Thyroid gland (tissue), 4 donors: ENCODE results near the gene PBX2. TPM values are rescaled to one million over a fixed set of nuclear protein-coding genes. Genes with fewer than 3 reads are reported as not detected.

ENCODE experiments used
- DNase-seq, 2 donors: peaks; one replicate each; pipeline ENCODE4 v3.0.0-alpha.2; 2019
- H3K27ac ChIP-seq, 3 donors: fragments of 200-600 bp; sonication (generic); 1 replicate in 2 of 3; 2 replicates in 1 of 3; pipeline ENCODE4 v1.5.1; 2016 to 2019; ENCODE audit warnings: mild to moderate bottlenecking in 1 of 3, moderate library complexity in 1 of 3
- H3K27me3 ChIP-seq: fragments of 200-600 bp; sonication (generic); one replicate; pipeline ENCODE4 v1.5.1; 2019
- H3K36me3 ChIP-seq, 2 donors: fragments of 200-600 bp; sonication (generic); one replicate each; pipeline ENCODE4 v1.5.1; 2016 to 2019
- H3K4me1 ChIP-seq, 2 donors: fragments of 200-600 bp; sonication (generic); one replicate each; pipeline ENCODE4 v1.5.1; 2017 to 2019
- H3K4me3 ChIP-seq, 3 donors: fragments of 200-600 bp; sonication (generic); replicated peaks in 1 of 3; 1 replicate in 2 of 3; 2 replicates in 1 of 3; pipeline ENCODE4 v1.5.1; 2016; ENCODE audit warnings: mild to moderate bottlenecking in 1 of 3
- H3K9me3 ChIP-seq: fragments of 200-600 bp; sonication (generic); one replicate; pipeline ENCODE4 v1.5.1; 2017
- CTCF ChIP-seq, 6 experiments: fragments of 200-600 bp in 3 of 6; fragments of 450-650 bp in 3 of 6; sonication (generic) in 3 of 6; IDR thresholded peaks; one replicate each; pipeline ENCODE4 v1.5.1; 2016 to 2019; ENCODE audit warnings: antibody characterized with exemption in 6 of 6, mild to moderate bottlenecking in 2 of 6, inconsistent platforms in 1 of 6, moderate library complexity in 1 of 6
- POLR2A ChIP-seq, 2 donors: fragments of 450-650 bp; IDR thresholded peaks; one replicate each; pipeline ENCODE4 v1.6.1; 2017; ENCODE audit warnings: antibody characterized with exemption in 2 of 2, mild to moderate bottlenecking in 2 of 2, moderate library complexity in 1 of 2
- WGBS, 2 donors: methylation state at CpG; one replicate each; pipeline ENCODE4 v1.1.5; 2017; 5-methylcytosine and 5-hydroxymethylcytosine counted together
- intact Hi-C: fragments of 100-400 bp; cut with DNase I; formaldehyde crosslinking; loops from one replicate; pipeline ENCODE4 v1.15.1; 2023
- total RNA-seq, 4 donors: library from RNA; depleted of rRNA; stranded (reverse); fragments of >200 nt; gene quantifications; one replicate each; pipeline ENCODE4 v1.2.3, GENCODE V29; 2016

PBX2 gene
- total RNA-seq, 4 donors from 2014 or later = 66.0 to 93.4 (median 74.2) TPM

- H3K9me3 ChIP-seq = no peaks in the 10 kb centered on the region
- H3K4me3 ChIP-seq = no peak overlapping the region
- no peak overlapping the region for H3K27ac ChIP-seq
- H3K36me3 ChIP-seq = no peaks in the 10 kb centered on the region
- H3K4me1 ChIP-seq = no peaks in the 10 kb centered on the region
- 87 to 93% methylated on average over 9 to 11 of the region's 11 CpGs for WGBS, 2 donors
- no peaks in the 10 kb centered on the region for H3K27me3 ChIP-seq
- no peak for DNase-seq
- intact Hi-C loops = no loop called here
- TF ChIP-seq CTCF (IDR thresholded peaks at IDR 0.05) = no peak
- TF ChIP-seq POLR2A (IDR thresholded peaks at IDR 0.05) = no peak
Measured at GRCh38 chr6:32216998-32217397, 27.0 kb upstream of the PBX2 start.

GRCh38 chr6:32216285-32216684, 26.3 kb upstream of the PBX2 start:
- intact Hi-C loops = no loop called here

GRCh38 chr6:32215617-32216016, 25.6 kb upstream of the PBX2 start:
- intact Hi-C loops = no loop called here
- H3K9me3 ChIP-seq = no peaks in the 10 kb centered on the region
- H3K36me3 ChIP-seq = no peaks in the 10 kb centered on the region
- no peak for TF ChIP-seq POLR2A (IDR thresholded peaks at IDR 0.05)
- no peak for TF ChIP-seq CTCF (IDR thresholded peaks at IDR 0.05)
- H3K27ac ChIP-seq = no peak overlapping the region
- no peaks in the 10 kb centered on the region for H3K4me1 ChIP-seq
- 94 to 96% methylated on average over 4 of the region's 4 CpGs for WGBS, 2 donors
- no peaks in the 10 kb centered on the region for H3K27me3 ChIP-seq
- H3K4me3 ChIP-seq = no peak overlapping the region
- DNase-seq = no peak

More at GRCh38 chr6:32216285-32216684, 26.3 kb upstream of the PBX2 start:
- Histone ChIP-seq H3K9me3 (no peaks in the 10 kb centered on the region), H3K27me3 (no peaks in the 10 kb centered on the region), H3K36me3 (no peaks in the 10 kb centered on the region), H3K4me1 (no peaks in the 10 kb centered on the region), H3K27ac (no peak overlapping the region), H3K4me3 (no peak overlapping the region)
- DNase-seq = no peak
- no peak for TF ChIP-seq POLR2A (IDR thresholded peaks at IDR 0.05)
- TF ChIP-seq CTCF (IDR thresholded peaks at IDR 0.05) = no peak
- WGBS, 2 donors = 79 to 88% methylated on average over 10 of the region's 10 CpGs

GRCh38 chr6:32214126-32214525, 24.1 kb upstream of the PBX2 start:
- no peaks in the 10 kb centered on the region for H3K36me3 ChIP-seq
- H3K27me3 ChIP-seq = no peaks in the 10 kb centered on the region
- no peaks in the 10 kb centered on the region for H3K9me3 ChIP-seq
- no peak overlapping the region for H3K27ac ChIP-seq
- intact Hi-C loops = no loop called here
- H3K4me1 ChIP-seq = no peaks in the 10 kb centered on the region
- no peak overlapping the region for H3K4me3 ChIP-seq
- no peak for DNase-seq
- TF ChIP-seq CTCF (IDR thresholded peaks at IDR 0.05) (no peak), POLR2A (IDR thresholded peaks at IDR 0.05) (no peak)
- WGBS, 2 donors = 82 to 92% methylated on average over 3 of the region's 3 CpGs

GRCh38 chr6:32213649-32214048, 23.6 kb upstream of the PBX2 start:
- H3K4me3 ChIP-seq = no peak overlapping the region
- H3K36me3 ChIP-seq = no peaks in the 10 kb centered on the region
- no peak for DNase-seq
- H3K27me3 ChIP-seq = no peaks in the 10 kb centered on the region
- intact Hi-C loops = no loop called here
- WGBS, 2 donors = 92 to 96% methylated on average over 6 of the region's 6 CpGs
- no peaks in the 10 kb centered on the region for H3K9me3 ChIP-seq
- TF ChIP-seq CTCF (IDR thresholded peaks at IDR 0.05) (no peak), POLR2A (IDR thresholded peaks at IDR 0.05) (no peak)
- no peak overlapping the region for H3K27ac ChIP-seq
- H3K4me1 ChIP-seq = no peaks in the 10 kb centered on the region
